ENCODE results near the gene C3.

Gene C3

GRCh38 chr19:6730941-6731670 lies 10.7 kb upstream of the C3 start:
- no peak for DNase-seq (ENCODE audit: low read depth)

GRCh38 chr19:6730153-6730804 lies 9.8 kb upstream of the C3 start:
- DNase-seq (ENCODE audit: low read depth), result no peak

GRCh38 chr19:6729573-6730152 lies 9.2 kb upstream of the C3 start:
- DNase-seq (ENCODE audit: low read depth), result no peak

DNA sequence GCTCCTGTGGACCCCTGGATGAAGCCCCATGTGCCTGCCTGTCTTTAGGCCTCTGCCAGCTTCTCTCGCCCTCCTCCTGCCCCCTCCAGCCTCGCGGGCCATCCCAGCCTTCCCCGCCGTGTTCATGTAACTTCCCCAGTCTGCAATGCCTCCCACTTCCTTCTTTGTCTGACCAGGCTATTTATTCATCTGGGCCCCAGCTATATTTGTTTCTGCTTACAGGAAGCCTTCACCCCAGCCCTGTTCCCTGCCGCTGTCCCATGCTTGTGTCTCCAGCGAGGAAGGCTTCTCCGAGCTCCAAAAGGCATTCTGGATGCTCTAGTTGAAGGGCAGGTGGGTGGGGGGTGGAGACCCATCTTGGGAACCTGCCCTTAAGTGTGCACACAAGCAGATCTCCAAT lies 7.9 kb upstream of the C3 start:
- no peak for DNase-seq (ENCODE audit: low read depth)

- no peak for DNase-seq (ENCODE audit: low read depth)
Observed at GRCh38 chr19:6725513-6726231, 5.2 kb upstream of the C3 start.

DNA sequence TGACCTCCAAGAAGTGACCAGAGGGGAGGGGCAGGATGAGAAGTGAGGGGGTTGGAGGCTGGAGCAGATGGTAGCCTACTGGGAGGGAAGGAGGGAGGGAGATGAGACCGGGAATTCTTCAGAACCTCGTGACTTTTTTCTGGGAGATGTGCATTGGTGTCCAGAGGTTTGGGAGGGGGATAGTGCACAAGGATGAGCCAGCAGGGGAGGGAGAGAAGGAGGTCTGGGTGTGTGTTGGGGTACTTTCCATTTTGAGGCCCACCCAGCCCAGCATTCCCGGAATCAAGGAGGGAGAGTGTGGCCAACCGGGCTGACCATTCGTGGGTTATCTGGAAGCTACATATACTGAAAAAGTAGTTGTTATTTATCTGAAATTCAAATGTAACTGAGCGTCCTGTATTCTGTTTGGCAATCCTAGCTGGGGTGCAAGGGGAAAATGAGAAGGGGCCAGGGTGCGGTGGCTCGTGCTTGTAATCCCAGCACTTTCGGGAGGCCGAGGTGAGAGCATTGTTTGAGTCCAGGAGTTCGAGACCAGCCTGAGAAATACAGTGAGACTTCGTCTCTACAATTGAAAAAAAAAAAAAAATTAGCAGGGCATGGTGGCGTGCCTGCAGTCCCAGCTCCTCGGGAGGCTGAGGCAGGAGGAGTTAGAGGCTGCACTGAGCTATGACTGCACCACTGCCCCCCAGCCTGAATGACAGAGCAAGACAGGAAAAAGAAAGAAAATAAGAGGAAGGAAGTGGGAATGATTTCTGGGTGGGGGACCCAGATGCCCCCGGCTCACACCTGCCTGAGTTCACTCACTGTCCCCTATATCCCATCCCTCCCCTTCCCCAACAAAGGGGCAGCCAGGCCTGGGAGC lies 4.4 kb upstream of the C3 start:
- DNase-seq (ENCODE audit: low read depth), result no peak

GRCh38 chr19:6723738-6724137 lies 3.3 kb upstream of the C3 start:
- DNase-seq (ENCODE audit: low read depth), result no peak

DNA sequence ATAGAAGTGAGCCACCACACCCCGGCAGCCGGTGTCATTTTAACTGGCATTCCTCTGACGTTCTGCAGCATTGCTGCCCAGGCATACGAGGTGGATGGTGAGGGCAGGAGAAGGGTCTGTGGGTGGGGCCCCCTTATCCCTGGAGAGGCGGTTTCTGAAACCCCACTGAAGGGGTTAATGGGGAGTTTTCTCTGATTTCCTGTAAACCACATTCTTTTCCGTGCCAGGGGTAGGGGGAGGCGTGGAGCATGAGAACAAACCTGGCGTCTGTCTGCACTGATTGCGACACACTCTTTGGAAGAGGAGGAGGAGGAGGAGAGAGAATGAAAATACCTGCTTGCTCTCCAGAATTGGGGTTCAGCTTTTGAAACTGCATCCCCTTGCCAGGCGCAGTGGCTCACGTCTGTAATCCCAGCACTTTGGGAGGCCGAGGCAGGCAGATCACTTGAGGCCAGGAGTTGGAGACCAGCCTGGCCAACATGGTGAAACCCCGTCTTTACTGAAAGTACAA lies 2.7 kb upstream of the C3 start:
- DNase-seq (ENCODE audit: low read depth), result no peak

DNA sequence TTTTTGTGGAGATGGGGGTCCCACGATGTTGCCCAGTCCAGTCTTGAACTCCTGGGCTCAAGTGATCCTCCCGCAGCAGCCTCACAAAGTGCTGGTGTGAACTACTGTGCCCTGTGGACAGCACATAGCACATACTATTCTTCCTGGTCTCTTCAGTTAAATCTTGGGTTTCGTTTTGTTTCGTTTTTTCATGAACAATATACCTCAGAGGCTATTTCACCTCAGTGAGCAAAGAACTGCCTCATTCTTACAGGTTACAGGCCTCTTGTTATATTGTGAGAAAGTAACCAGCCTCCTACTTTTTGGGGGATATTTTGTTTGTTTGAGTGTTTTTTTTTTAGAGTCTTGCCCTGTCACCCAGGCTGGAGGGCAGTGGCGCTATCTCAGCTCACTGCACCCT lies 1.3 kb upstream of the C3 start:
- no peak for DNase-seq (ENCODE audit: low read depth)

- no peak for DNase-seq (ENCODE audit: low read depth)
Observed at GRCh38 chr19:6721138-6721474, 656 bp upstream of the C3 start.

- DNase-seq (ENCODE audit: low read depth), result no peak
Observed at GRCh38 chr19:6719992-6720368, 470 bp downstream of the C3 start.

- DNase-seq (ENCODE audit: low read depth), result no peak
Observed at GRCh38 chr19:6719540-6719861, 949 bp downstream of the C3 start.

- DNase-seq (ENCODE audit: low read depth), result no peak
Observed at GRCh38 chr19:6718741-6719539, 1.5 kb downstream of the C3 start.

DNA sequence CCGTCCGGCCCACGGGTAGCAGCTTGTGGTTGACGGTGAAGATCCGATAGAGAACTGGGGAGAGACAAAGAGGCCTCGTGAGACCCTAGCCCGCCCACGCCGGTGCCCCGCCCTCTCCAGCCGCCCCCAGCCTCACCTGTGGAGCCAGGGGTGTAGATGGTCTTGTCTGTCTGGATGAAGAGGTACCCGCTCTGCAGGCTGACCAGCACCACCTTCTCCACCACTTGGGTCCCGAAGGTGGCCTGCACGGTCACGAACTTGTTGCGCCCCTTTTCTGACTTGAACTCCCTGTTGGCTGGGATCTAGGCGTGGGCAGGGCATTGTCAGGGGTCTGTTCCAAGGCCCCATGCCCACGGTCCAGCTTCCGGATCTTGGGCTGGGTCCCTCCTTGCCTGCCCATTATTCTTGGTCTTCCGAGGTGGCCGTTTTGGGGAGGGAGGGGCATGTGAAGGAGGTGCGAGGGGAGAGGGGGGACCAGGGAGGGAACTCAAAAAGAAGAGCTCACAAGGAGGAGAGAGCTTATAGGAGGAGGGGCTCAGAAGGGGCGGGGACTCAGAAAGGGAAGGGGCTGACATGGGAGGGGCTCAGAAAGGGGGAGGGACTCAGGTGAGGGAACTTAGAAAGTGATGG lies 2.2 kb downstream of the C3 start:
- no peak for DNase-seq (ENCODE audit: low read depth)

- no peak for DNase-seq (ENCODE audit: low read depth)
Observed at GRCh38 chr19:6717441-6717971, 2.9 kb downstream of the C3 start.

DNA sequence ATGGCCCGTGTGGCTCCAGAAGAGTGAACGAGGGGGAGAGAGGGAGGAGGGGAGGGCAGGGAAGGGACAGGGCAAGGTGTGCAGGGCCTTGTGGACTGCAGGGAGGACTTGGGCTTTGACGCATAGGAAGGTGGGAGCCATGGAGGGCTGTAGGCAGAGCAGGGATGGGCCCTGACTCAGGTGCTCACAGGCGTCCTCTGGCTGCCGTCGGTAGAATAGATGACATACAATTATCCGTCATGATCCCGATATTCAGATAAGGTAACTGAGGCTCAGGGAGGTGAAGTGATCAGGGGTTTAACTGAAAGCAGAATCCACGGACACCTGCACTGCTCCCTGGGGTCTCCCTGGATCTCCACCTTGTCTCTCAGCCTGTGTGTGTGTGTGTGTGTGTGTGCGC lies 3.4 kb downstream of the C3 start:
- no peak for DNase-seq (ENCODE audit: low read depth)

DNA sequence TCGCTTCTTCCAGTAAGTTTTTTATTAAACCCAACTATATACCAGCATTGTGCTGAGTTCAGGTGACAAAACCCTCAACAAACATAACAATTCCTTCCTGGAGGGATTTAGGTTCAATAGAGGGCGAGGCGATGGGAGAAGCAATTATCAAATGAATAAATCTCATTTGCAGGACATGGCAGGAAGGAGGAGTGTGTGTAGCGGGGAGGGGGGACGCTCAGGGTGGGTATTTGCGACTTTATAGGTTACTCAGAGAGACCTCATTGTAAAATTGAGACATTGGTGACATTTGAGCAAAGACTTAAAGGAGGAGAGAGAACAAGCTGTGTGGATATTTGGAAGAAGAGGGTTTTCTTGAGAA lies 3.9 kb downstream of the C3 start:
- no peak for DNase-seq (ENCODE audit: low read depth)

DNA sequence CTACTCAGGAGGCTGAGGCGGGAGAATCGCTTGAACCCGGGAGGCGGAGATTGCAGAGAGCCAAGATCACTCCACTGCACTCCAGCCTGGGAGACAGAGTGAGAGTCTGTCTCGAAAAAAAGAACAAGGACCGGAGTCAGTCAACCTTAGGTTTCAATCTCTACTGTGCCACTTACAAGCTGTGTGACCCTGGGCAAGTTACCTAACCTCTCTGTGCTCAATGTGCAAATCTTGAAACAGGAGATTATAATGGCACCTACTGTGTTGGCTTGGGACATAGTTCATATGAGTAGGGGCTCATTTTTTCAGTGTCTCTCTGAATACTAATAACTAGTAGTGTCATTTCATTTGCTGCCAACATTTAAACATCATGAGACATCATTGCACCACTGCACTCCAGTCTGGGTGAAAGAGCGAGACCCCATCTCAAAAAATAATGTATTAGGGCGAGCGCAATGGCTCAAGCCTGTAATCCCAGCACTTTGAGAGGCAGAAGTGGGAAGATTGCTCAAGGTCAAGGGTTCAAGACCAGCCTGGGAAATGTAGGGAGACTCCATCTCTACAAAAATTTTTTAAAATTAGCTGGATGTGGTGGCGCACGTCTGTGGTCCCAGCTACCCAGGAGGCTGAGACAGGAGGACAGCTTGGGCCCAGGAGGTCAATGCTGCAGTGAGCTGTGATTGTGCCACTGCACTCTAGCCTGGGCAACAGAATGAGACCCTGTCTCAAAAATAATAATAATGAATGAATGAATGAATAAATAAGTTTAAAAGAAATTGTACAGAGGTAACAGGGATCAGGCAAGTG lies 5.5 kb downstream of the C3 start:
- no peak for DNase-seq (ENCODE audit: low read depth)

DNA sequence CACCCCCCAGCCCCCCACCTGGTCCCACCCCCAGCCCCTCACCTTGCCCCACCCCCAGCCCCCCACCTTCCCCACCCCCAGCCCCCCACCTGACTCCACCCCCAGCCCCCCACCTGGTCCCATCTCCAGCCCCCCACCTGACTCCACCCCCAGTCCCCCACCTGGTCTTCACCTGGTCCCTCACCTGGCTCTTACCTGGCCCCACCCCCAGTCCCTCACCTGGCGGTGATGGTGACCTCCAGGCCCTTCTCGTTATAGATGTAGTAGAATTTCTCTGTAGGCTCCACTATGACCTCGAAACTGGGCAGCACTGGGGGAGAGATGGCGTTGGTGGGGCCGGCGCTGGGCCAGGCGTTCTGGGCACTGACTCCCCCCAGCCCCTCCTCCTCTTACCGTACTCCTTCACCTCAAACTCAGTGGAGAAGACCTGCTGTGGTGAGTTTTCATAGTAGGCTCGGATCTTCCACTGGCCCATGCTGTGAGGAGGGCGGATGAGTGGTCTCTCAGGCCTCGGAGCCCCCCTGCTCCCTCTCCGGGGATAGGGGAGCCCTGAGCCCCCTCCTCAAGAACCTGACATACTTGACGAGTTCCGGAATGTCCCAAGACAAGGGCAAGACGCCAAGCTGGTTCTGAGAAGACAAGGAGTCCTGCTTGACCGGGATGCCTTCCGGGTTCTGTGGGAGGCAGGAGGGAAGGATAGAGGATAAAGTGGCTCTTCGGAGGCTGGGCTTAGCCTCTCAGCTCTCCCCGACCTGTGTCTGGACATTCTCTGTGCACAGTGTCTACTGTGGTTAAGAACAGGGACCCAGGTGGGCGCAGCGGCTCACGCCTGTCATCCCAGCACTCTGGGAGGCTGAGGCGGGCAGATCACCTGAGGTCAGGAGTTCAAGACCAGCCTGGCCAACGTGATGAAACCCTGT lies 6.4 kb downstream of the C3 start:
- DNase-seq (ENCODE audit: low read depth), result no peak

Data from stimulated activated CD8-positive, alpha-beta memory T cell treated with anti-CD3 and anti-CD28 coated beads, Interleukin-7, amount 100 ng/mL, for 24 hours (primary cell).